MM.1S (cell line): ENCODE measurements around the gene HSP90B1.

ENCODE experiments used
- CTCF ChIP-seq: fragments of 300-600 bp; sonication (generic); IDR thresholded peaks from 2 replicates; pipeline ENCODE4 v1.5.1; 2016; ENCODE audit warnings: antibody characterized with exemption, low read length, mixed read lengths
- EZH2phosphoT487 ChIP-seq: fragments of 300-600 bp; sonication (generic); IDR thresholded peaks from 2 replicates; pipeline ENCODE4 v1.6.1; 2018; ENCODE audit warnings: antibody characterized with exemption, low read length

- TF ChIP-seq CTCF = no peak
- no peak for TF ChIP-seq EZH2phosphoT487
Measured at GRCh38 chr12:103994235-103994634, 64.0 kb downstream of the HSP90B1 start.
